Ectodermal cell (in vitro differentiated cells): ENCODE results near the gene RAB32. TPM values are rescaled to one million over a fixed set of nuclear protein-coding genes. Genes with fewer than 3 reads are reported as not detected.

Experiments used
- H3K27ac ChIP-seq: 2 replicates; pipeline ENCODE4 v1.7.0; 2013; ENCODE audit warnings: mild to moderate bottlenecking, low read depth, low read length; ENCODE audit not compliant: insufficient read depth, poor library complexity, severe bottlenecking
- H3K27me3 ChIP-seq: 2 replicates; pipeline ENCODE4 v1.7.0; 2013; ENCODE audit warnings: mild to moderate bottlenecking, low read length; ENCODE audit not compliant: insufficient read depth, control insufficient read depth, poor library complexity, severe bottlenecking
- H3K36me3 ChIP-seq: one replicate; pipeline ENCODE4 v1.7.0; 2013; ENCODE audit warnings: low read length; ENCODE audit not compliant: control insufficient read depth, insufficient read depth
- H3K4me1 ChIP-seq: one replicate; pipeline ENCODE4 v1.7.0; 2013; ENCODE audit warnings: low read length; ENCODE audit not compliant: control insufficient read depth, insufficient read depth
- H3K4me3 ChIP-seq: 2 replicates; pipeline ENCODE4 v1.7.0; 2013; ENCODE audit warnings: low read depth, low read length, control low read depth; ENCODE audit not compliant: insufficient read depth
- H3K9me3 ChIP-seq: 2 replicates; pipeline ENCODE4 v1.7.0; 2013; ENCODE audit warnings: mild to moderate bottlenecking, low read length, moderate library complexity; ENCODE audit not compliant: control insufficient read depth
- WGBS, 2 experiments: methylation state at CpG; one replicate each; pipeline ENCODE4 v1.1.7; 2013; ENCODE audit warnings: missing lambda C conversion rate in 2 of 2; 5-methylcytosine and 5-hydroxymethylcytosine counted together
- polyA plus RNA-seq, 4 experiments: library from polyadenylated mRNA; stranded (reverse); fragments of 50-300 nt; gene quantifications; one replicate each; pipeline ENCODE4 v1.2.3, GENCODE V29; 2013

The RAB32 gene
- polyA plus RNA-seq (2013, experiment 1 of 4) = 13.9 TPM
- polyA plus RNA-seq (2013, experiment 2 of 4) = 11.9 TPM
- 14.0 TPM for polyA plus RNA-seq (2013, experiment 3 of 4)
- 14.1 TPM for polyA plus RNA-seq (2013, experiment 4 of 4)

GRCh38 chr6:146543211-146543939, at the start of gene RAB32:
TSS of gene RAB32 (plus strand) at chr6:146543833. CDS start at chr6:146543872, 39 bp downstream.
- Histone ChIP-seq H3K4me3 (peak within 1 kb of the TSS; percentile 62), H3K9me3 (no peaks in the 10 kb centered on the region), H3K27ac (no peak within 1 kb of the TSS), H3K27me3 (no peaks in the 10 kb centered on the region), H3K4me1 (no peaks in the 10 kb centered on the region), H3K36me3 (no peaks in the 10 kb centered on the region)
- 3 to 4% methylated on average over 86 of the region's 86 CpGs for WGBS, 2 experiments

- Histone ChIP-seq H3K4me3 (no peak overlapping the region), H3K27me3 (no peaks in the 10 kb centered on the region), H3K27ac (no peak overlapping the region), H3K4me1 (no peaks in the 10 kb centered on the region), H3K9me3 (no peaks in the 10 kb centered on the region), H3K36me3 (no peaks in the 10 kb centered on the region)
- 91 to 96% methylated on average over 4 of the region's 4 CpGs for WGBS, 2 experiments
Measured at GRCh38 chr6:146498309-146498708, 45.3 kb upstream of the RAB32 start.

GRCh38 chr6:146503096-146503495, 40.5 kb upstream of the RAB32 start:
- no peaks in the 10 kb centered on the region for H3K4me1 ChIP-seq
- 100% methylated on average over 1 of the region's 1 CpG for WGBS, 2 experiments

DNA sequence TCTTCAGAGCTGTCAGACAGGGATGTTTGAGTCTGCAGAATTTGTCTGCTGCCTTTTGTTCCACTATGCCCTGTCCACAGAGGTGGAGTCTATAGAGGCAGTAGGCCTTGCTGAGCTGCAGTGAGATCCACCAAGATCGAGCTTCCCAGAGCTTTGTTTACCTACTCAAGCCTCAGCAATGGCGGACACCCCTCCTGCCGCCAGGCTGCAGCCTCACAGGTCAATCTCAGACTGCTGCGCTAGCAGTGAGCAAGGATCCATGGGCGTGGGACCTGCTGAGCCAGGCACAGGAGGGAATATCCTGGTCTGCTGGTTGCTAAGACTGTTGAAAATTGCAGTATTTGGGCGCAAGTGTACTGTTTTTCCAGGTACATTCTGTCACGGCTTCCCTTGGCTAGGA, 28.4 kb upstream of the RAB32 start:
- Histone ChIP-seq H3K36me3 (no peaks in the 10 kb centered on the region), H3K4me3 (no peak overlapping the region), H3K9me3 (no peaks in the 10 kb centered on the region), H3K27ac (no peak overlapping the region), H3K27me3 (no peaks in the 10 kb centered on the region), H3K4me1 (no peaks in the 10 kb centered on the region)
- WGBS, 2 experiments = 91 to 94% methylated on average over 7 of the region's 7 CpGs

More at GRCh38 chr6:146503096-146503495, 40.5 kb upstream of the RAB32 start:
- H3K4me3 ChIP-seq = no peak overlapping the region
- no peaks in the 10 kb centered on the region for H3K9me3 ChIP-seq
- no peaks in the 10 kb centered on the region for H3K27me3 ChIP-seq
- H3K27ac ChIP-seq = no peak overlapping the region
- no peaks in the 10 kb centered on the region for H3K36me3 ChIP-seq

DNA sequence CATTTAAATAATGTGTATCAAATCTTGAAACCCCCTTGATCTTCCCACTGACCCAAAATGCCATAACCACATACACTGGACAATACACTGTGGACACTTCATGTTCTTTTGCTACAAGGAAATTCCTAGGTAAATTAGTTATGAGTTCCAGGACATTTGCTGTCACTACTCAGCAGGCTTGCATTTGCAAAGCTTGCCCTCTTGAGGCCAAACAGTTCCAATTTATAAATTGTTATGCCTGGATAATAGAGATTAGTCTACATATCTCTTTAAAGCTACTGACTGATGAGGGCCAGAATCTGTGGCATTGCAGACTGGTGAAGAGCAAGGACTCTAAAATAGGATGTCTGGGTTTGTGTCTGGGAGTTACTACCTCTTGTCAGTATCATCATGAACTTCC, 17.4 kb upstream of the RAB32 start:
- Histone ChIP-seq H3K4me3 (no peak overlapping the region), H3K4me1 (no peaks in the 10 kb centered on the region), H3K9me3 (no peaks in the 10 kb centered on the region), H3K27me3 (no peaks in the 10 kb centered on the region), H3K27ac (no peak overlapping the region), H3K36me3 (no peaks in the 10 kb centered on the region)

DNA sequence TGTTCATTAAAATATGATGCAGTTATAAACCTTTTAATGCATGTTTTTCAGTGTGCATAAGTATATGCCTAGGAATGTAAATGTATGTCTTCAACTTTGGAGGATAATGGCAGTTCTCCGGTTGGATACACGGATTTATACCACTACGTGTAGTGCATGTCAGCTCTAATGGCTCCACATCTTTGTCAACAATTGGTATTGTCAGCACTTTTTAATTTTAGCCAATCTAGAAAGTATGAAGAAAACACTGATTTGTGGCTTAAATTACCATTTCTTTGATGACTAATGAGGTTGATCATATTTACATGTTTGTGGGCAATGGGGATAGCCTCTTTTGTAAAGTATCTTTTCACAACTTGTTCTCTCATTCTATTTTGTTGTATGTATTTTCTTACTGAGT, 10.9 kb upstream of the RAB32 start:
- no peak overlapping the region for H3K4me3 ChIP-seq
- no peak overlapping the region for H3K27ac ChIP-seq
- H3K36me3 ChIP-seq = no peaks in the 10 kb centered on the region
- no peaks in the 10 kb centered on the region for H3K27me3 ChIP-seq
- WGBS, 2 experiments = 97 to 100% methylated on average over 3 of the region's 3 CpGs
- no peaks in the 10 kb centered on the region for H3K4me1 ChIP-seq
- no peaks in the 10 kb centered on the region for H3K9me3 ChIP-seq

- Histone ChIP-seq H3K9me3 (no peaks in the 10 kb centered on the region), H3K27me3 (no peaks in the 10 kb centered on the region), H3K27ac (no peak overlapping the region), H3K4me1 (no peaks in the 10 kb centered on the region), H3K4me3 (peak overlapping the region; percentile 62), H3K36me3 (no peaks in the 10 kb centered on the region)
- WGBS, 2 experiments = 83 to 84% methylated on average over 9 of the region's 9 CpGs
Measured at GRCh38 chr6:146542881-146543210, 787 bp upstream of the RAB32 start.

DNA sequence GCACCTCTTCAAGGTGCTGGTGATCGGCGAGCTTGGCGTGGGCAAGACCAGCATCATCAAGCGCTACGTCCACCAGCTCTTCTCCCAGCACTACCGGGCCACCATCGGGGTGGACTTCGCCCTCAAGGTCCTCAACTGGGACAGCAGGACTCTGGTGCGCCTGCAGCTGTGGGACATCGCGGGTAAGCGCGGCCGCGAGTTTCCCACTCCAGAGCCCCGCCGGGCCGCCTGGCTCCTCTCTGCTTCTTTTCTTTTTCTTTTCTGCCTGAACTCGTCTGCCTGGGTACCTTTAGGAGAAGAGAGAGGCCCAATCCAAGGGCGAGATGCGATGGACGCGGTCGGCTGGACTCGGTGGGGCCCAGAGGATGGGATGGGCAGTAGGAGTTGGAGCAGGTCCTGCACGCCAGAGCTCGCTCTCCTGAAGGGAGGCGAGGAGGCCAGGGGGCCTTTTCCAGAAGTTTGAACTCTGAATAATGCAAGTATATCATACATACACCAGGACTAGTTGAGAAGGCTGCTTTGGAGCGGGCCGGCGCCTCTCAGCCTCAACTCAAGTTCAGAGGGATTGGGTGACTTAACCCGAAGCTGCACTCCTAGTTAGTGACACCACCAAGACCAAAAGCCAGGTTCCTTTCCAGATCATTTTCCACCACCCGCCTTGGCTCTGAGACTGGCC, 445 bp downstream of the RAB32 start:
- peak overlapping the region; percentile 62 for H3K4me3 ChIP-seq
- H3K9me3 ChIP-seq = no peaks in the 10 kb centered on the region
- no peaks in the 10 kb centered on the region for H3K27me3 ChIP-seq
- H3K36me3 ChIP-seq = no peaks in the 10 kb centered on the region
- no peak overlapping the region for H3K27ac ChIP-seq
- 5 to 6% methylated on average over 33 of the region's 33 CpGs for WGBS, 2 experiments
- H3K4me1 ChIP-seq = no peaks in the 10 kb centered on the region

- Histone ChIP-seq H3K4me1 (no peaks in the 10 kb centered on the region), H3K27ac (no peak overlapping the region), H3K27me3 (no peaks in the 10 kb centered on the region), H3K36me3 (no peaks in the 10 kb centered on the region), H3K9me3 (no peaks in the 10 kb centered on the region), H3K4me3 (peak overlapping the region; percentile 62)
- WGBS, 2 experiments = 69 to 70% methylated on average over 9 of the region's 11 CpGs
Measured at GRCh38 chr6:146544616-146545182, 1.1 kb downstream of the RAB32 start.

DNA sequence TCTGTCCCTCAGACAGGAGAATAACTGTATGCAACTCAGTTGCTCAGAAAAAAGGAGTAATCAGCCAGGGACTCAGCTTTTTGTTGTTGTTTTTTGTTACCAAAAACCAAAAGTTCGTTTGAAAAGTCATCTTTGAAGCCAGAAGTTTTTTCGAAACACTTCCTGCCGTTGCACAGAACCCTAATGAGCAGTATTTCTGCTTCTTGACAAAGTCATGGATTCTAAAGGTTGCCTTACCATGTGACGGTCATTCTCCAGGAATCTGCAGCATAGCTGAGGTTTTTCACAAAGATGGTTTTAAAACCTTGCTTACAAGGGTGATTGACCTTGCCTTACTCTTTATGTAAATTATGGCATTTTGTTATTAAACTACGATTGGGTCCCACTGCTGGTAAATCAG, 1.9 kb downstream of the RAB32 start:
- Histone ChIP-seq H3K27me3 (no peaks in the 10 kb centered on the region), H3K36me3 (no peaks in the 10 kb centered on the region), H3K27ac (no peak overlapping the region), H3K4me3 (no peak overlapping the region), H3K9me3 (no peaks in the 10 kb centered on the region), H3K4me1 (no peaks in the 10 kb centered on the region)
- WGBS, 2 experiments = 84% methylated on average over 5 of the region's 5 CpGs
